ENCODE results near the gene DSE.

Gene DSE

DNA sequence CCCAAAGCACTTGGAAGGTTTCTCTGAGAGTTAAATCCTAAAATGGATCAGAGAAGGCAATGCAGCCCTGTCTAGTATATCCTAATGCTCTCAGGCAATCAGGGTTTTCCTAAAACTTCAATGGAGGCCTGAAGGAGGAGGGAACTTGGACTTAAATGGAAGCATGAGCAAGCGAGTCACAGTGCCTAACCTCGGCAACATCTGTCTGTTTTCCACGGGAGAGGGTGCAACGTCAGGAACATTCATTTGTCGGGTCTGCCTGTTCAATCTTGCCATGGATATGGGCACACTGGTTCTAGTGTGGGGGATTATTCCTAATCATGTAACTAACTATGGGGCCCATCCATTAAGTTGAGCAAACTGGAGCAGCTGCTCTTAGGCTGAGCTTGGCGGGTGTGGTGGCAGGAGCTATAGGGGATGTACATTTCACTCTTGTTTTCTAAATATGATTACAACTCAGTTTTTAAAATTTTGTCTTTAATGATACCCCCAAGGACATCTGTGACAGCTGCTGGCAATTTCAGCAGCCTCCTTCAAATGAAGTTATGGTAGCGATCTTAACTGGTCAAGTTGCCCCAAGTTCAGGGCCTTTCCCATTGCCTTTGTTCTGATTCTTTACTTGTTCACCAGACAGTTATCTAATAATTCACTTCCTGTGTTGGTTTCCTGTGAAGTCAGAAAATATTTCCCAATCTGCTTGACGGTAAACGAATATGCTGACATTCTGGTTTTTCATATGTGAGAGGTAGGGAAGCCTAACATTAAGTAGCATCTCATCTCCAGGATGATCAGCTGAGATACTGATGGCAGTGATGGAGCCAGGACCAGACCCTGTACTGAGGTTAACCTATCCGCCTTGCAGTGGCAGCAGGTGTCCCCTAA lies 21.6 kb downstream of the DSE start:
- Histone ChIP-seq H3K27ac (ENCODE audit: insufficient read depth in 1 of 2, low read depth in 1 of 2, low read length in 2 of 2, poor library complexity in 1 of 2, severe bottlenecking in 2 of 2) (peak overlapping the region in 1 of 2 experiments; percentile 2), H3K4me3 (ENCODE audit: control insufficient read depth in 1 of 7, extremely low read depth in 1 of 7, insufficient read depth in 4 of 7, low read depth in 2 of 7, low read length in 6 of 7) (no peak overlapping the region), H3K9me3 (ENCODE audit: control extremely low read depth in 1 of 5, control insufficient read depth in 4 of 5, insufficient read depth in 2 of 5, low read depth in 1 of 5, low read length in 4 of 5) (no peaks in the 10 kb centered on the region), H3K36me3 (ENCODE audit: control insufficient read depth in 4 of 4, insufficient read depth in 4 of 4, low read length in 3 of 4) (peaks cover 0 to under 1% (median 0%) of the 10 kb centered on the region in 4 experiments), H3K4me1 (ENCODE audit: control extremely low read depth in 1 of 4, control insufficient read depth in 4 of 4, insufficient read depth in 4 of 4, low read length in 3 of 4) (peaks cover 14 to 66% (median 30%) of the 10 kb centered on the region in 4 experiments), H3K27me3 (replicated peaks in 2 of 5; ENCODE audit: control insufficient read depth in 4 of 5, insufficient read depth in 5 of 5, low read length in 4 of 5) (no peaks in the 10 kb centered on the region)
- CTCF ChIA-PET = interaction anchor here (0.8 to 2.8 kb wide), 11 partner anchors 9 to 139 kb away, joined by 3 to 9 read pairs (median 4); partner anchors contain the start of gene DSE
- DNase-seq = peak; percentile 41 to 56 (median 51)
- WGBS (ENCODE audit: insufficient coverage) = 69% methylated on average over 8 of the region's 10 CpGs
- POLR2A ChIA-PET = interaction anchor here (1.4 kb wide), 1 partner anchor 112 kb away, joined by 5 read pairs; the partner anchor contains the start of gene TSPYL1

DNA sequence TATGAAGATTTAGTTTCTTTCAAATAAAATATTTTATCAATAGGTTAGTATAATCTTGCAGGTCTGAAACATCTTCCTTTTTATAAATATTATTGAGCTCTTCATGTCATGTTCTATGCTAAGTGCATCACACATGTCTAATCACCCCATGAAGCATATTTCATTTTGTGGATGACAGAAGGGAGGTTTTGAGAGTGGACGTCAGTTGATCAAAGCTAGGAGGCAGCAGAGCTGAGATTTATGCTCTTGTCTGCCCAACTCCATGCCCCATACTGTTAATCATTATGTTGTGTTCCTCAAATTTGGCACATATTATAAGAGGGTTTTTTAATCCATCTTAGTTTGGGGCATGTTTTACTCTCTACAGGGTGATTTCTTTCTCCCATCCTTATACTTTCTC lies 22.7 kb downstream of the DSE start:
- peaks cover 14 to 64% (median 29%) of the 10 kb centered on the region in 4 experiments for H3K4me1 ChIP-seq (ENCODE audit: control extremely low read depth in 1 of 4, control insufficient read depth in 4 of 4, insufficient read depth in 4 of 4, low read length in 3 of 4)
- no peaks in the 10 kb centered on the region for H3K9me3 ChIP-seq (ENCODE audit: control extremely low read depth in 1 of 5, control insufficient read depth in 4 of 5, insufficient read depth in 2 of 5, low read depth in 1 of 5, low read length in 4 of 5)
- H3K27me3 ChIP-seq (replicated peaks in 2 of 5; ENCODE audit: control insufficient read depth in 4 of 5, insufficient read depth in 5 of 5, low read length in 4 of 5) = no peaks in the 10 kb centered on the region
- ChIA-PET POLR2A (interaction anchor here (1.4 kb wide), 1 partner anchor 113 kb away, joined by 5 read pairs; the partner anchor contains the start of gene TSPYL1), CTCF (interaction anchor here (0.9 to 2.0 kb wide), 12 partner anchors 8 to 140 kb away, joined by 3 to 8 read pairs (median 4); no protein-coding TSS in a partner anchor)
- no CpG with 5 or more reads among the region's 1 CpG for WGBS (ENCODE audit: insufficient coverage)
- H3K4me3 ChIP-seq (ENCODE audit: control insufficient read depth in 1 of 7, extremely low read depth in 1 of 7, insufficient read depth in 4 of 7, low read depth in 2 of 7, low read length in 6 of 7) = no peak overlapping the region
- peak in 2 of 3 donors; percentile 31 to 48 for DNase-seq
- no peak overlapping the region for H3K27ac ChIP-seq (ENCODE audit: insufficient read depth in 1 of 2, low read depth in 1 of 2, low read length in 2 of 2, poor library complexity in 1 of 2, severe bottlenecking in 2 of 2)
- peaks cover 0 to 2% (median 0%) of the 10 kb centered on the region in 4 experiments for H3K36me3 ChIP-seq (ENCODE audit: control insufficient read depth in 4 of 4, insufficient read depth in 4 of 4, low read length in 3 of 4)

DNA sequence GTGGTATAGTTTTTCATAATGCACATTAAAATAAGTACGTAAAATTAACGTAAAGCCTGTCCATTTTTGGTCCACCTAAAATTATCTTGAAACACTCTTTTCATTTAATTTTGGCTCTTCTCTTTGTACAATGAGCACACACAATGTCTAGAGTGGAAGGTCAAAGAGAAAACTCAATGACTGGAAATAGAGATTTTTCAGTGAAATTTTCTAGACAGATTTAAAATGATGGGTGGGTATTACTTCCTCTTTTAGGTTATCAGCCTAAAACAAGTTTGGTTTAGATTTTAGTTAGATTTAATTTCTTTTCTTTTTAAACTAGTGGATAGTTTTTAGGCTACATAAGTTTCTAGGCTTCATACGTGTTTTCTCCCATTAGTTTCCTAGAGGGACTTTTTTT lies 24.9 kb downstream of the DSE start:
- ChIA-PET POLR2A (interaction anchor here (1.2 kb wide), 1 partner anchor 22 kb away, joined by 3 read pairs; no protein-coding TSS in a partner anchor), CTCF (no interaction called here)
- no CpG with 5 or more reads among the region's 3 CpGs for WGBS (ENCODE audit: insufficient coverage)

DNA sequence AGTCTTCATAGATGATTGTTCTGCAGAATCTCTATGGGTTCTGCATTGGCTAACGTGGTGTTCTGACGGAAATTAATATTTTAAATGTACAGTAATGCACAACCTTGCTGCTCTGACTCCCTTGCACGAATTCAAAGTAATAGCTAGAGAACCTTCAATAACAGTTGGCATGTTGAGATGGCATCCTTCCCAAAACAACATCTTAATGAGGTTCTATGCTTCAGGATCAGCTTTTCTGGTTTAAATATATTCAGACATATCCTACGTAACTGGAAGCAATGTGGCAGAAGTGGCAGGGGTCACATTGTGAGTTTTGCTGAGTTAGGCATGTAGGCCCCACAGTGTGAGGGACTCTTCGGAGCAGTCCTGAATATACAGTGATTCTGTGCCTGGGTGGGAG lies 25.7 kb downstream of the DSE start:
- Histone ChIP-seq H3K27ac (ENCODE audit: insufficient read depth in 1 of 2, low read depth in 1 of 2, low read length in 2 of 2, poor library complexity in 1 of 2, severe bottlenecking in 2 of 2) (no peak overlapping the region), H3K4me3 (ENCODE audit: control insufficient read depth in 1 of 7, extremely low read depth in 1 of 7, insufficient read depth in 4 of 7, low read depth in 2 of 7, low read length in 6 of 7) (no peak overlapping the region), H3K4me1 (ENCODE audit: control extremely low read depth in 1 of 4, control insufficient read depth in 4 of 4, insufficient read depth in 4 of 4, low read length in 3 of 4) (peaks cover 10 to 44% (median 14%) of the 10 kb centered on the region in 4 experiments), H3K36me3 (ENCODE audit: control insufficient read depth in 4 of 4, insufficient read depth in 4 of 4, low read length in 3 of 4) (peaks cover 2 to 8% (median 6%) of the 10 kb centered on the region in 4 experiments), H3K27me3 (replicated peaks in 2 of 5; ENCODE audit: control insufficient read depth in 4 of 5, insufficient read depth in 5 of 5, low read length in 4 of 5) (no peaks in the 10 kb centered on the region), H3K9me3 (ENCODE audit: control extremely low read depth in 1 of 5, control insufficient read depth in 4 of 5, insufficient read depth in 2 of 5, low read depth in 1 of 5, low read length in 4 of 5) (no peaks in the 10 kb centered on the region)
- DNase-seq = no peak
- CTCF ChIA-PET = interaction anchor here (1.0 kb wide), 1 partner anchor 108 kb away, joined by 4 read pairs; no protein-coding TSS in a partner anchor
- POLR2A ChIA-PET = no interaction called here
- WGBS (ENCODE audit: insufficient coverage) = 100% methylated on average over 2 of the region's 5 CpGs

More for the DNA sequence above, 24.9 kb downstream of the DSE start:
- no peaks in the 10 kb centered on the region for H3K9me3 ChIP-seq (ENCODE audit: control extremely low read depth in 1 of 5, control insufficient read depth in 4 of 5, insufficient read depth in 2 of 5, low read depth in 1 of 5, low read length in 4 of 5)
- no peak overlapping the region for H3K27ac ChIP-seq (ENCODE audit: insufficient read depth in 1 of 2, low read depth in 1 of 2, low read length in 2 of 2, poor library complexity in 1 of 2, severe bottlenecking in 2 of 2)
- no peak for DNase-seq
- H3K36me3 ChIP-seq (ENCODE audit: control insufficient read depth in 4 of 4, insufficient read depth in 4 of 4, low read length in 3 of 4) = peaks cover 2 to 8% (median 6%) of the 10 kb centered on the region in 4 experiments
- H3K4me1 ChIP-seq (ENCODE audit: control extremely low read depth in 1 of 4, control insufficient read depth in 4 of 4, insufficient read depth in 4 of 4, low read length in 3 of 4) = peaks cover 11 to 51% (median 18%) of the 10 kb centered on the region in 4 experiments
- H3K4me3 ChIP-seq (ENCODE audit: control insufficient read depth in 1 of 7, extremely low read depth in 1 of 7, insufficient read depth in 4 of 7, low read depth in 2 of 7, low read length in 6 of 7) = no peak overlapping the region
- no peaks in the 10 kb centered on the region for H3K27me3 ChIP-seq (replicated peaks in 2 of 5; ENCODE audit: control insufficient read depth in 4 of 5, insufficient read depth in 5 of 5, low read length in 4 of 5)

DNA sequence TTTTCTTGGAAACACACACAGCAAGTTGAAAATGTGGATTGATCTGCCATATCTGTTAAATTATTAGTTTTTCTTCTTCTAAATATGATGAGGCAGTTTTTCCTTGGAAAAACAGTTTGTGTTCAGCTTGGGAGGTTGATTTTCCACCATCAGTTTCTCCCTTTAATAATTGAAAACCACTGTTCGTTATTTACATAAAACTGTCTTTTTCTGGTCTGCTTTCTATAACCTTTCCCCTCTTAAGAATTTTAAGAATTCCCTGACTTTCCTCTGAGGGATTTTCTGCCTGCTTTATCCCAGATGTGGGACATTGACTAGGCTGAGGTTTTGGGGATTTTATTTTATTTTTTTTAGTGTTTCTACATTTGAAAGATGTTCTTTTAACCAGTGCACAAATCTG lies 27.2 kb downstream of the DSE start:
- H3K9me3 ChIP-seq (ENCODE audit: control extremely low read depth in 1 of 5, control insufficient read depth in 4 of 5, insufficient read depth in 2 of 5, low read depth in 1 of 5, low read length in 4 of 5) = no peaks in the 10 kb centered on the region
- CTCF ChIA-PET = no interaction called here
- H3K4me1 ChIP-seq (ENCODE audit: control extremely low read depth in 1 of 4, control insufficient read depth in 4 of 4, insufficient read depth in 4 of 4, low read length in 3 of 4) = peaks cover 2 to 29% (median 3%) of the 10 kb centered on the region in 4 experiments
- POLR2A ChIA-PET = no interaction called here
- DNase-seq = no peak
- H3K27me3 ChIP-seq (replicated peaks in 2 of 5; ENCODE audit: control insufficient read depth in 4 of 5, insufficient read depth in 5 of 5, low read length in 4 of 5) = no peaks in the 10 kb centered on the region
- WGBS (ENCODE audit: insufficient coverage) = 100% methylated on average over 1 of the region's 1 CpG
- H3K4me3 ChIP-seq (ENCODE audit: control insufficient read depth in 1 of 7, extremely low read depth in 1 of 7, insufficient read depth in 4 of 7, low read depth in 2 of 7, low read length in 6 of 7) = no peak overlapping the region
- peaks cover 2 to 8% (median 6%) of the 10 kb centered on the region in 4 experiments for H3K36me3 ChIP-seq (ENCODE audit: control insufficient read depth in 4 of 4, insufficient read depth in 4 of 4, low read length in 3 of 4)
- H3K27ac ChIP-seq (ENCODE audit: insufficient read depth in 1 of 2, low read depth in 1 of 2, low read length in 2 of 2, poor library complexity in 1 of 2, severe bottlenecking in 2 of 2) = no peak overlapping the region

DNA sequence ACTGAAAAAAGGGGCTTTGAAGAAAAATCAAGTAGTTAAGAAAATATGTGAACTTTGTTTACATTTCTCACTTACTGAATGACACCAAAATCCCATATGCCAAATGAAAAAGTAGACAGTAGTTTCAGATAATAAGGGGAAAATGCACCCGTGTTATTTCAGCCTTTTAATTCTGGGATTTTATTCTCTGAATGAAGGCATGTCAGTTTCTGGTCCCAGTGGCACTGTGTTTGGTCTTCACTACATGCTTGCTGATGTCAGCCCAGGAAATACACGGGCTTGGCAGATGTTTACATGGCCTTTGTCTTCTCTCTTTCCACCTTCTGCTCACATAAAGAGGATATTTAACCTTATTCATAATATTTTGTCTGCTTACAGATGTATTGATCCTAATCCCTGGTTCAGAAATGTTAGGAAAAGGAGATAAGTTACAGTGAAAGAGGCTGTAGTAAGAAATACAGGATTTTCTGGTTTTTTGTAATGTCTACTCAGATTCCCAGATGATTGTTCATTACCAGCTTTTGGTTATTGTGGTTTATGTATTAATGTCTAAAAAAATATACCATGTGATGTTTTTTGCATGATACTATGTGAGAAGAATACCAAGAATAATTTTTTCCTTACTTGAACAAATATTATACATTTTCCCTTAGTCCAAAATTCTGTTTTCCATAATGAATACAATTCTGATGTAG lies 27.7 kb downstream of the DSE start:
- Histone ChIP-seq H3K4me3 (ENCODE audit: control insufficient read depth in 1 of 7, extremely low read depth in 1 of 7, insufficient read depth in 4 of 7, low read depth in 2 of 7, low read length in 6 of 7) (no peak overlapping the region), H3K36me3 (ENCODE audit: control insufficient read depth in 4 of 4, insufficient read depth in 4 of 4, low read length in 3 of 4) (peaks cover 2 to 8% (median 6%) of the 10 kb centered on the region in 4 experiments), H3K4me1 (ENCODE audit: control extremely low read depth in 1 of 4, control insufficient read depth in 4 of 4, insufficient read depth in 4 of 4, low read length in 3 of 4) (peaks cover 0 to 24% (median 2%) of the 10 kb centered on the region in 4 experiments), H3K9me3 (ENCODE audit: control extremely low read depth in 1 of 5, control insufficient read depth in 4 of 5, insufficient read depth in 2 of 5, low read depth in 1 of 5, low read length in 4 of 5) (no peaks in the 10 kb centered on the region), H3K27ac (ENCODE audit: insufficient read depth in 1 of 2, low read depth in 1 of 2, low read length in 2 of 2, poor library complexity in 1 of 2, severe bottlenecking in 2 of 2) (no peak overlapping the region), H3K27me3 (replicated peaks in 2 of 5; ENCODE audit: control insufficient read depth in 4 of 5, insufficient read depth in 5 of 5, low read length in 4 of 5) (no peaks in the 10 kb centered on the region)
- DNase-seq = no peak
- WGBS (ENCODE audit: insufficient coverage) = 100% methylated on average over 1 of the region's 2 CpGs
- ChIA-PET CTCF (interaction anchor here (1.2 kb wide), 1 partner anchor 9 kb away, joined by 5 read pairs; no protein-coding TSS in a partner anchor), POLR2A (no interaction called here)

Data from common myeloid progenitor, CD34-positive (primary cell).